H1 (cell line): ENCODE data around the gene GATAD2B. TPM values are rescaled to one million over a fixed set of nuclear protein-coding genes. Genes with fewer than 3 reads are reported as not detected.

Experiments
- CTCF ChIA-PET: fragments of 300-600 bp; sonication (Branson Sonifier 250); formaldehyde crosslinking; loops from one replicate; lab custom pipeline; 2021; ENCODE audit not compliant: partially characterized antibody; lab: Charles Lee
- POLR2A ChIA-PET: fragments of 300-600 bp; sonication (Branson Sonifier 250); formaldehyde crosslinking; loops from one replicate; lab custom pipeline; 2021; ENCODE audit warnings: inconsistent platforms; ENCODE audit not compliant: partially characterized antibody; lab: Charles Lee
- DNase-seq, 2 experiments: peaks; one replicate each; pipeline versions ENCODE4 v3.0.0 to v3.0.0-alpha.2; 2010 to 2022; ENCODE audit warnings: low spot score in 2 of 2, low read depth in 1 of 2, mixed read lengths in 1 of 2
- FAIRE-seq: peaks from 2 replicates; lab custom pipeline; 2011; peaks lifted over from hg19 to GRCh38; lab: Jason Lieb, UNC
- H2AFZ ChIP-seq: 2 replicates; pipeline ENCODE4 v1.8.1; 2012; ENCODE audit warnings: low read length, inconsistent platforms
- H2AK5ac ChIP-seq: 2 replicates; pipeline ENCODE4 v1.6.1; 2013; ENCODE audit warnings: low read depth, low read length
- H2BK120ac ChIP-seq: replicated peaks from 2 replicates; pipeline ENCODE3; 2013; ENCODE audit warnings: low read depth, low read length, inconsistent platforms
- H2BK12ac ChIP-seq: 2 replicates; pipeline ENCODE4 v1.6.1; 2013; ENCODE audit warnings: low read depth, low read length
- H2BK15ac ChIP-seq: 2 replicates; pipeline ENCODE4 v1.6.1; 2013; ENCODE audit warnings: low read length
- H2BK20ac ChIP-seq: 2 replicates; pipeline ENCODE4 v1.6.1; 2013; ENCODE audit warnings: low read length
- H2BK5ac ChIP-seq: 2 replicates; pipeline ENCODE4 v1.6.1; 2013; ENCODE audit warnings: low read depth, low read length
- H3K14ac ChIP-seq: 2 replicates; pipeline ENCODE4 v1.6.1; 2013; ENCODE audit warnings: inconsistent platforms; ENCODE audit not compliant: insufficient read length
- H3K18ac ChIP-seq: 2 replicates; pipeline ENCODE4 v1.6.1; 2013; ENCODE audit warnings: low read length; ENCODE audit errors: extremely low read depth
- H3K23ac ChIP-seq: 2 replicates; pipeline ENCODE4 v1.6.1; 2013; ENCODE audit warnings: inconsistent platforms; ENCODE audit not compliant: insufficient read length
- H3K23me2 ChIP-seq: 2 replicates; pipeline ENCODE4 v1.6.1; 2013; ENCODE audit warnings: low read depth, low read length
- H3K27ac ChIP-seq: 2 replicates; pipeline ENCODE4 v1.6.1; 2011; ENCODE audit warnings: low read depth, low read length, inconsistent platforms
- H3K27me3 ChIP-seq, 4 experiments: replicated peaks in 1 of 4; 1 replicate in 1 of 4; 2 replicates in 3 of 4; pipeline versions ENCODE4 v1.6.1 to v1.8.1; 2011 to 2013; ENCODE audit warnings: low read length in 3 of 4, mild to moderate bottlenecking in 3 of 4, inconsistent platforms in 2 of 4, mixed read lengths in 2 of 4, moderate library complexity in 1 of 4; ENCODE audit not compliant: control insufficient read depth in 3 of 4, insufficient read depth in 3 of 4; ENCODE audit errors: extremely low read depth in 1 of 4
- H3K36me3 ChIP-seq, 4 experiments: 2 replicates each; pipeline versions ENCODE4 v1.6.1 to v1.8.1; 2011 to 2013; ENCODE audit warnings: mild to moderate bottlenecking in 4 of 4, low read length in 3 of 4, moderate library complexity in 2 of 4, control low read depth in 1 of 4, inconsistent platforms in 1 of 4; ENCODE audit not compliant: insufficient read depth in 4 of 4, control insufficient read depth in 2 of 4
- H3K4ac ChIP-seq: replicated peaks from 2 replicates; pipeline ENCODE3; 2013; ENCODE audit warnings: low read length, low read depth, mixed read lengths, inconsistent platforms; ENCODE audit not compliant: insufficient read length
- H3K4me1 ChIP-seq, 4 experiments: replicated peaks in 1 of 4; 1 replicate in 1 of 4; 2 replicates in 3 of 4; pipeline versions ENCODE4 v1.6.1 to v1.8.1; 2011 to 2013; ENCODE audit warnings: low read length in 3 of 4, inconsistent platforms in 2 of 4, mixed read lengths in 1 of 4; ENCODE audit not compliant: insufficient read depth in 4 of 4, control insufficient read depth in 3 of 4
- H3K4me2 ChIP-seq, 2 experiments: 2 replicates each; pipeline versions ENCODE4 v1.6.1 to v1.8.1; 2011 to 2013; ENCODE audit warnings: low read depth in 2 of 2, low read length in 2 of 2, control low read depth in 1 of 2, inconsistent platforms in 1 of 2, mild to moderate bottlenecking in 1 of 2; ENCODE audit not compliant: insufficient read depth in 1 of 2
- H3K4me3 ChIP-seq, 4 experiments: fragments of 200-600, 300-600 bp in 1 of 4; sonication (generic), shearing (Covaris generic), sonication (Bioruptor Twin) in 1 of 4; 2 replicates each; pipeline versions ENCODE4 v1.5.1 to v1.8.1; 2011 to 2016; ENCODE audit warnings: low read length in 4 of 4, low read depth in 3 of 4, control low read depth in 2 of 4, inconsistent platforms in 2 of 4, mild to moderate bottlenecking in 2 of 4, mixed read lengths in 1 of 4, moderate library complexity in 1 of 4; ENCODE audit not compliant: insufficient read depth in 2 of 4; ENCODE audit errors: extremely low read depth in 1 of 4
- H3K56ac ChIP-seq: replicated peaks from 2 replicates; pipeline ENCODE3; 2013; ENCODE audit warnings: low read depth, mild to moderate bottlenecking, mixed read lengths, low read length, inconsistent platforms; ENCODE audit not compliant: insufficient read length
- H3K79me1 ChIP-seq: 2 replicates; pipeline ENCODE4 v1.6.1; 2013; ENCODE audit warnings: low read depth, low read length, control low read depth
- H3K79me2 ChIP-seq, 2 experiments: 2 replicates each; pipeline versions ENCODE4 v1.6.1 to v1.8.1; 2012 to 2013; ENCODE audit warnings: low read length in 2 of 2, mild to moderate bottlenecking in 2 of 2, inconsistent platforms in 1 of 2; ENCODE audit not compliant: insufficient read depth in 2 of 2, control insufficient read depth in 1 of 2
- H3K9ac ChIP-seq, 4 experiments: replicated peaks in 1 of 4; 1 replicate in 1 of 4; 2 replicates in 3 of 4; pipeline versions ENCODE4 v1.6.1 to v1.8.1; 2011 to 2013; ENCODE audit warnings: low read depth in 3 of 4, low read length in 3 of 4, control low read depth in 2 of 4, mild to moderate bottlenecking in 2 of 4, moderate library complexity in 2 of 4, inconsistent platforms in 1 of 4; ENCODE audit errors: extremely low read depth in 1 of 4
- H3K9me3 ChIP-seq, 2 experiments: 2 replicates each; pipeline versions ENCODE4 v1.6.1 to v1.8.1; 2012 to 2013; ENCODE audit warnings: mild to moderate bottlenecking in 2 of 2, moderate library complexity in 2 of 2, control low read depth in 1 of 2, inconsistent platforms in 1 of 2, low read depth in 1 of 2, low read length in 1 of 2, mixed read lengths in 1 of 2; ENCODE audit not compliant: insufficient read depth in 2 of 2
- H4K20me1 ChIP-seq, 2 experiments: replicated peaks in 1 of 2; 2 replicates each; pipeline versions ENCODE3 to v1.8.1; 2011 to 2013; ENCODE audit warnings: inconsistent platforms in 2 of 2, low read length in 2 of 2, mild to moderate bottlenecking in 1 of 2; ENCODE audit not compliant: insufficient read depth in 2 of 2, control insufficient read depth in 1 of 2
- H4K5ac ChIP-seq: 2 replicates; pipeline ENCODE4 v1.6.1; 2013; ENCODE audit warnings: low read length, low read depth, mixed read lengths, inconsistent platforms; ENCODE audit not compliant: insufficient read length
- H4K8ac ChIP-seq: 2 replicates; pipeline ENCODE4 v1.8.0; 2013; ENCODE audit warnings: mild to moderate bottlenecking, moderate library complexity, low read length, inconsistent platforms; ENCODE audit not compliant: insufficient read depth; ENCODE audit errors: extremely low read depth
- H4K91ac ChIP-seq: replicated peaks from 2 replicates; pipeline ENCODE3; 2013; ENCODE audit warnings: low read length, mixed read lengths, inconsistent platforms; ENCODE audit not compliant: insufficient read length
- CHD1 ChIP-seq: IDR thresholded peaks from 2 replicates; pipeline ENCODE4 v1.6.1; 2012; ENCODE audit warnings: low read depth, low read length, improper control_type of control experiment
- EGR1 ChIP-seq: IDR thresholded peaks from 2 replicates; pipeline ENCODE4 v1.6.1; 2011; ENCODE audit warnings: low read depth, low read length, borderline replicate concordance
- POLR2A ChIP-seq, 2 experiments: IDR thresholded peaks; 1 replicate in 1 of 2; 2 replicates in 1 of 2; pipeline ENCODE4 v1.6.1; 2011; ENCODE audit warnings: low read depth in 2 of 2, low read length in 2 of 2, mild to moderate bottlenecking in 2 of 2; ENCODE audit errors: control extremely low read depth in 1 of 2
- SAP30 ChIP-seq: fragments of 300-600 bp; sonication (generic); IDR thresholded peaks from 2 replicates; pipeline ENCODE4 v1.7.1; 2012; ENCODE audit warnings: low read length, moderate library complexity, mild to moderate bottlenecking, inconsistent platforms; ENCODE audit not compliant: insufficient read depth, insufficient replicate concordance
- SUZ12 ChIP-seq: fragments of 200-600 bp; sonication (generic); IDR thresholded peaks from 2 replicates; pipeline ENCODE4 v1.6.1; 2012; ENCODE audit warnings: mild to moderate bottlenecking, inconsistent platforms, low read length, moderate library complexity, mixed read lengths
- WGBS, 2 experiments: shearing (Covaris generic) in 1 of 2; methylation state at CpG; one replicate each; pipeline versions ENCODE4 v1.1.6 to v1.1.7; 2013 to 2015; ENCODE audit warnings: low lambda C conversion rate in 2 of 2, mixed read lengths in 2 of 2, inconsistent platforms in 1 of 2, low coverage in 1 of 2, missing lambda C conversion rate in 1 of 2; ENCODE audit not compliant: insufficient replicate concordance in 2 of 2, insufficient coverage in 1 of 2, insufficient read length in 1 of 2; ENCODE audit errors: extremely low coverage in 1 of 2, missing lambda C conversion rate in 1 of 2; 5-methylcytosine and 5-hydroxymethylcytosine counted together
- polyA plus RNA-seq, 7 experiments: library from polyadenylated mRNA; depleted of rRNA in 3 of 7; stranded (reverse) in 5 of 7; unstranded in 2 of 7; fragments of >200 nt in 5 of 7; fragments of 200-250 nt in 2 of 7; gene quantifications; 1 replicate in 5 of 7; 2 replicates in 1 of 7; 4 replicates in 1 of 7; pipeline versions ENCODE4 v1.2.1 to v1.2.3, GENCODE V29; 2011 to 2013; ENCODE audit warnings: missing spikeins in 2 of 7, mixed read lengths in 2 of 7
- total RNA-seq: library from RNA; stranded (reverse); fragmentation: NEBNext Ultra II Directional; extraction: Animal tissue kit (Norgen Biotek cat#: 25700); gene quantifications from 2 replicates; pipeline ENCODE4 v1.2.1, GENCODE V29; 2021
- TF ChIP-seq, protein P1 (sequence below): IDR thresholded peaks from 2 replicates; pipeline ENCODE4 v1.6.1; 2012; ENCODE audit warnings: inconsistent platforms

GATAD2B gene
- total and polyA plus RNA-seq, 2 of the 8 experiments (the other 6 are each of a cell fraction or from before 2014, with no cell fraction given), result 8.4 to 39.1 TPM

DNA sequence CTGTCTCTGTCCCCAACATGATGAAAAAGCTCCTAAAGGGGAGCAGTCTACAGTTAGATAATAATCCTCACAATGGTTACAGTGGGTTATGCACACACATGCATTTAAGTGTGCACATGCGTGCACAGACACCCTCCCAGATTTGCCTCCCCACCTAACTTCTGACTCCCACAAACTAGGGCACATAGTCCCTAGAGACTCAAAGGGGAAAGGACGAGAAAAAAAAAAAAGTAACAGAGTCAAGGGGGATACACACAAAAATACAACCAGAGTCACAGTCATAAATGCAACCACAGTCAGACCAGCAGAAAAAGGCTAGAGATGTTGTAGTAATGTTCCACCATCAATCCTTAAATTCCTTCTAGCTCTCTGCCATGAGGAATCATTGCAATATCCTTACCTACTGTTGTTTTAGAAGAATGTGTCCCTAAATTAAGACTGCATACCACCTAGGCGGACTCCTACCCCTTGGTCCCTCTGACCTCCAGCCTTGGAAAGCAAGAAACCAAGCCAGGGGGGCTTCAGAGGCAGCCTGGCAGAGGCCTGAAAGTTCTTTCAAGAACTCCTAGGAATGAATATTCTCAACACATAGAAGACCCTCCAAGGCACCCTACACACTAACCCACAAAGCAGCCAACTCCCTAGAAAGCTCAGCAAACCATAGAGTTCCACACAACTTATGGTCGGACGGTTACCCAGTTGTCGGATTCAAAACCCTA is 34.4 kb upstream of the GATAD2B start:
- Histone ChIP-seq H2AFZ (0 out of 2 replicates have a peak overlapping the region, but pooled peaks have one; percentile 4), H3K27ac (peak overlapping the region; percentile 77), H3K23me2 (peaks cover 15% of the 10 kb centered on the region), H3K18ac (peak overlapping the region; percentile 92; the same call in 1 of the 2 replicates), H2AK5ac (no peak overlapping the region), H3K23ac (no peak overlapping the region), H3K4me1 (peaks cover 3 to 20% (median 12%) of the 10 kb centered on the region in 4 experiments), H2BK5ac (peak overlapping the region; percentile 96), H3K4ac (no peak overlapping the region), H3K14ac (no peak overlapping the region), H3K79me1 (peaks cover 34% of the 10 kb centered on the region), H2BK20ac (no peak overlapping the region), H4K91ac (no peak overlapping the region), H3K36me3 (peaks cover 16 to 32% (median 25%) of the 10 kb centered on the region in 4 experiments), H2BK120ac (no peak overlapping the region), H3K9ac (peak overlapping the region in 3 of 4 experiments; percentile 71 to 85 (median 83); a peak in 6 of 7 replicates), H3K27me3 (no peaks in the 10 kb centered on the region), H2BK12ac (0 out of 2 replicates have a peak overlapping the region, but pooled peaks have one; percentile 60), H3K9me3 (no peaks in the 10 kb centered on the region), H4K8ac (peak overlapping the region; percentile 47), H4K20me1 (peaks cover 9 to 16% of the 10 kb centered on the region in 2 experiments), H3K56ac (no peak overlapping the region), H3K4me3 (peak overlapping the region; percentile 82 to 98 (median 88)), H3K4me2 (peak overlapping the region; percentile 81 to 89), H4K5ac (no peak overlapping the region), H2BK15ac (0 out of 2 replicates have a peak overlapping the region, but pooled peaks have one; percentile 16), H3K79me2 (peaks cover 30 to 62% of the 10 kb centered on the region in 2 experiments)
- FAIRE-seq (no peak), DNase-seq (no peak)
- 37% methylated on average over 6 of the region's 6 CpGs; no CpG with 5 or more reads in 1 of the 2 experiments for WGBS, 2 experiments
- CTCF ChIA-PET, result interaction anchor here (0.6 to 6.4 kb wide), 7 partner anchors 9 to 316 kb away, joined by 3 to 31 read pairs (median 3); partner anchors contain the start of genes DENND4B and RAB13
- POLR2A ChIA-PET, result interaction anchor here (0.6 to 15.7 kb wide), 11 partner anchors 10 to 181 kb away, joined by 3 to 454 read pairs (median 7); partner anchors contain the start of genes CREB3L4, DENND4B, GATAD2B and JTB
- TF ChIP-seq POLR2A (IDR thresholded peaks at IDR 0.05; ENCODE audit: control extremely low read depth in 1 of 2, low read depth in 2 of 2, low read length in 2 of 2), result peak in 1 of 2 experiments; percentile 71; a peak in 1 of 3 replicates
- TF ChIP-seq SUZ12, result no peak
- no peak for TF ChIP-seq EGR1
- TF ChIP-seq CHD1, result no peak
- TF ChIP-seq, protein P1, sequence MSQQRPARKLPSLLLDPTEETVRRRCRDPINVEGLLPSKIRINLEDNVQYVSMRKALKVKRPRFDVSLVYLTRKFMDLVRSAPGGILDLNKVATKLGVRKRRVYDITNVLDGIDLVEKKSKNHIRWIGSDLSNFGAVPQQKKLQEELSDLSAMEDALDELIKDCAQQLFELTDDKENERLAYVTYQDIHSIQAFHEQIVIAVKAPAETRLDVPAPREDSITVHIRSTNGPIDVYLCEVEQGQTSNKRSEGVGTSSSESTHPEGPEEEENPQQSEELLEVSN, result no peak
- TF ChIP-seq SAP30, result no peak
